HG03175 (cell line): ENCODE results near the gene POLR2L.

Experiments used
- ATAC-seq: cut with Tn5 transposase; IDR thresholded peaks from one replicate; pipeline ENCODE4 v1.9.1; 2021; ENCODE audit warnings: mild to moderate bottlenecking, moderate library complexity; ENCODE audit not compliant: unreplicated experiment

The POLR2L gene

DNA sequence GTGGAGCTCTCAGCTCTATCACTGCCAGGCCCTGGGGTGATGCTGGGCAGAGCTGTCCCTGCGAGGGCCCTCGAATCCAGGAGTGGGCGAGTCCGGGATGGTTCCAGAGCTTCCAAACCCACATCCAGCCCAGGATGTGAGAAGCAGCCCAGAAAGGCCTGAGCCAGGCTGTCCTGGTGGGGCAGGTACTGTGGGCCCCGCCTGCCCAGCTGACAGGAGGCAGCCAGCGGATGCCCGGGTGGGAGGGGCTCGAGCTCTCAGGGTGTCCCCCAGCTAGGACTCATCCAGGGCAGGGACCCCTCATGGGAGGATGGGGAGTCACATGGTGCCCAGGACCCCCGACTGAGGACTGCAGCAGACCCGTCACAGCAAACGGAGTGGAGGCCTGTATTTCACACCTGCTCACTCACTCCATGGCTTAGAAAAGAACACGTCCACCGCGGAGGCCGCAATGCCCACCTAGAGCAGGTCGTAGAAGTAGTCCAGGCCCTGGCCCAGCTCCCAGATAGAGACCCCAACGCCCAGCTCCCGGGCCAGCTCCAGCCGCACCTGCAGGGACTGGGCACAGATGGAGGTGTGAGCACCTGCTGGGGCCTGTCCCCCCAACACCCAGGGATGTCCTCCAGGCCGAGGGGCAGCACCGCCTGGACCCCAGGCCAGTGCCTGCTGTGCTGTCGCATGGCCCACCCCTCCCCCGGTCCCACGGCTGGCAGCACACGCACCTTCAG, 27.2 kb upstream of the POLR2L start:
- no peak for ATAC-seq

GRCh38 chr11:868802-869201, 26.5 kb upstream of the POLR2L start:
- ATAC-seq = no peak

DNA sequence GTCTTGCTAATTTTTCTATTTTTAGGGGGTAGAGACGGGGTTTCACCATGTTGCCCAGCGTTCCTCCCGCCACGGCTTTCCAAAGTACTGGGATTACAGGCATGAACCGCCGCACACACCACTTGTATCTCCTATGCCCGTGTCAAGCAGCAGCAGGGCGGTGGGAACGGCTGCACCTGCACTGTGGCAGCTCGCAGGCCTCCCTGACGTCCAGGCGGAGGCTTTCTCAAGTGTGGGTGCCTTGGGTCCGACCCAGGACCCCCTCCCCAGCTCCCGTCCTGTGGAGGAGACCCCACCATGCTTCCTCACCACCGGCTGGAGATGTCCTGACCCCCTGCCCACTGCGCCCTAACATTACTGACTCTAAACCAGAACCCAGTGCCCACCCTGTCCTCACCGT, 26.1 kb upstream of the POLR2L start:
- no peak for ATAC-seq

DNA sequence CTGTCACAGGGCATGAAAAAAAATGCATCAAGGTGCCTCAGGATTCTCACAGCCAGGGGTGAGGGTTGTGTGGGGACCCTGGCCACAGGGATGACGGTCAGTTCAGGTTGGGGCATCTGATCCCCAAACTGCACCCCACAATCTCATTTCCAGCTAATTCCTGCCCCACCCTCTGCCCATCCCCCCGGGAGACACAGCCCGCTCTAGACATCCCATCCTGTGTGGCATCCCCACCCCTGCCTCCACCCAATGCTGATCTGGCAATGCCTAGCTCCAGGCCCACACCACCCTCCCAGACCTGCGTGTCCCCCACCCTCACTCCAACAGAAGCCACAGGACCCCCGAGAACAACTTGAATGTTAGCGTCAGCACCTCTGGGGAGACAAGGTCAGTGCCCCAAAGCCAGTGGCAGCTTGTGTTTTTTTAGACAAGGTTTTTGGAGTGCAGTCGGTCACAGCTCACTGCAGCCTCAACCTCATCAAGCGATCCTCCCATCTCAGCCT, 25.6 kb upstream of the POLR2L start:
- no peak for ATAC-seq

DNA sequence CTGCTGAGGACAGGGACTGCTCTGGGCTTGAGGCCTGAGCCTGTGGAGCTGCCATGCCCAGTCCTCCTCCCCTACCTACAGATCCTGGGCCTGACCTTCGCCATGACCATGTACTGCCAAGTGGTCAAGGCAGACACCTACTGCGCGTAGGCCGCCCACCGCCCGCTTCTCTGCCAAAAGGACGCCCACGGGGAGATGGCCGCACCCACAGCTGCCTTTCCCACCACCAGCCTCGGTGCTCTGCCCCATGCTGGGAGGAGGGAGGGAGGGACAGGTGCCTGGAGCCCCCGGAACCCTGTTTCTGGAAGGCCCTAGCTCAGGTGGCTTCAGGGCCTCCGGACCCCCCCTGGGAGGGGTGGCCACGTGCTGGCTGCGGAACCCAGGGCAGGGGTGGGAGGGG, 24.2 kb upstream of the POLR2L start:
- ATAC-seq = no peak

DNA sequence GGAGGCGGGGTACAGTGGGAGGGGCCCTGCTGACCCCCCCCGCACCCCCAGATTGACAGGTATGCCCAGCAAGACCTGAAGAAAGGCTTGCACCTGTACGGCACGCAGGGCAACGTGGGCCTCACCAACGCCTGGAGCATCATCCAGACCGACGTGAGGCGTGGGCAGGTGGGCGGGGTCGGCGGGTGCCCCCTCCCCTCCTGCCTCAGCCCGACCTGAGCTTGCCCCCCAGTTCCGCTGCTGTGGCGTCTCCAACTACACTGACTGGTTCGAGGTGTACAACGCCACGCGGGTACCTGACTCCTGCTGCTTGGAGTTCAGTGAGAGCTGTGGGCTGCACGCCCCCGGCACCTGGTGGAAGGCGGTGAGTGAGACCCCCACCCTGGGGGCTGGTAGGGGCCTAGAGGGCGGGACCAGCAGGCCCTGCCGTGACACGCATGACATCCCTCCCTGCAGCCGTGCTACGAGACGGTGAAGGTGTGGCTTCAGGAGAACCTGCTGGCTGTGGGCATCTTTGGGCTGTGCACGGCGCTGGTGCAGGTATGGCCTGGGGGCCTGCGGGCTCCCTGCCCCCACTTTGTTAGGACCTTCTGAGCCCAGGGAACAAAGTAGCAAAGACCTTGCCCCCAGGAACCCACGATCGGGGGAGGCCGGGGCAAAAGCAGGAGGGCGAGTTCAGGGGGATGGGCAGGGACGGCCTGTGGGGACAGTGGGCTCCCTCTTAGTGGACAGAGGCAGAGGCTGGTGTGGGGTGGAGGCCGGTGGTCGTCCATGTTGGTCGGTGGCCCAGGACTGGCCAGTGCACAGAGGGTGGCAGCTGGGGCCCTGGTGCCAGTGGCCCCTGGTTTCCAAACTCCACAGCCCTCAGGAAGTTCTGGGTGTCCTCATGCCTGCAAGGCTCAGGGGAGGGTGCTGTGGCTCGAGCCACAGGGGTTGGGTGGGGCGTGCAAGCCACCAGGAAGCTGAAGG, 23.4 kb upstream of the POLR2L start:
- ATAC-seq = no peak

GRCh38 chr11:864898-865297, 22.6 kb upstream of the POLR2L start:
- ATAC-seq = no peak

DNA sequence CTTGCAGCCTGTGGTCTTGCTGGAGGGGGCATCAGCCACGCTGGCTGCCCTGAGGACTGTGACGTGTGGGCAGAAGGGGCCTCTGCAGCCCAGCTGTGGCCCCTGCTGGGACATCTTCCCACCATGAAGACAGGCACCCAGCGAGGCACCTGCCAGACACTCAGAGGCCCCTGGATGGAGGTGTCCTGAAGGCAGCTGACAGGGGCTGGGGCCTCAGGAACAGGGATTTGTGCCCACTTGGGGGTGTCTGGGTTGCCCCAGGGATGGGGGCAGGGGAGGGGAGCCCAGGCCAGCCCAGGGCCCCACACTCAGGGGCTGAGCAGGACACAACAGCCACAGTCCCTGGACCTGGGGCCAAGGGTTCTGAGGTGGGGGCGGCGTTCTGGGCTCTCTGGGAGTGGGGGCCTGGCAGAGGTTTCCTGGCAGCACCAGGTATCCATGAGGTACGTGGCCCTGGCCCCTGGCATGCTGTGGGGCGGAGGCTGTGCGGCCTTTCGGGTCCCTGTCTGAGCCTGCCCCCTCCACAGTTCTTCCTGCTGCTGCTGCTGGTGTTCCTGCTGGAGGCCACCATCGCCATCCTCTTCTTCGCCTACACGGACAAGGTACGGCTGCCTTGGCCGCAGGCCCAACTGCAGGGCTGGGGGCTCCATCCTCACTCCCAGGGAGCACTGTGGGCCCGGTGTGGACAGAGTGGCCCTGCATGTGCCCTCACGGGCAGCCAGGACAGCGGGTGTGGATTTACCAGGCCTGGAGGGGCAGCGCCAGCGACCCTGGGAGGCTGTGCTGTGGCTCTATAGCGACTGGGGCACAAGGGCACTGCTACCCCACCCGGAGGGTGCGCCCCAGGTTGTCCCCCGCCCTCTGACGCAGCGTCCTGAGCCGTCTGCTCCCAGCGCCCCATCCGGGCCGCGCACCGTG, 21.8 kb upstream of the POLR2L start:
- ATAC-seq = no peak

- no peak for ATAC-seq
These were observed 20.9 kb upstream of the POLR2L start for GRCh38 chr11:863023-863909.

GRCh38 chr11:862696-863022, 20.3 kb upstream of the POLR2L start:
- no peak for ATAC-seq

DNA sequence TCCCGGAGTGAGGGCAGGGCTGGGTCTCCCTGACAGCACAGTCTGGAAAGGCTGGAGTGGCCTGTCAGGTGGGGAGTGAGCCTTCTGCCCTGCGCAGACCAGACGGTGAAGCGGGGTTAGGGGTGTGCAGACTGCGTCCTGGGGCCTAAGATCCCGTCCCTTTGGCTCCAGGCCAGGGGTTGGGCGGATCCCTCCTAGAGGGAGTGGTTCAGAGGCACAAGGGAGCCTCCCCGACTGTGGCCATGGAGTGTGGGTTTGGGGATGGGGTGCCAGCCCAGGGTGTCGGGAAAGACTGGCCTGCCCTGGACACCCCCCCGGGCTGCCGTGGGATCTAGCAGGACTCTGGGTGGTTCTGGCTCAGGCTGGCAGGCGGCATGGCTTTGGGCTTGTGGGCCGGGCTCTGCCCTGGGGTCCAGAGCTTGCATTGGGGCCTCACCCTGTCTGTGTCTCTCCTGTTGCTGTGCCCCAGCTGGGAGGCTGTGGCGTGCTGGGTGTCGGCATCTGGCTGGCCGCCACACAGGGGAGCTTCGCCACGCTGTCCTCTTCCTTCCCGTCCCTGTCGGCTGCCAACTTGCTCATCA, 19.8 kb upstream of the POLR2L start:
- ATAC-seq = no peak

DNA sequence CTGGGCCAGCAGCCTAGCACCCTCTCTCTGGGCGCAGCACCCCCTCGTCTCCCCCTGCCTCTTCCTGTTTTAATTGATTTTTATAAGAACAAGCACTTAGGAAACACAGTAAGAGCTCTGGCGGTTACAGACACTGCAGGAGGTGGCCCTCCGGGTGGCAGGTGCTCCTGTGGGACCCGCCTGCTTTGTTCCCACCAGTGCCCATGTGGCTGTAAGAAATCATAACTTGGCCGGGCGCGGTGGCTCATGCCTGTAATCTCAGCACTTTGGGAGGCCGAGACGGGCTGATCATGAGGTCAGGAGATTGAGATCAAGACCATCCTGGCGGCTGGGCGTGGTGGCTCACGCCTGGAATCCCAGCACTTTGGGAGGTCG, 18.8 kb upstream of the POLR2L start:
- ATAC-seq = no peak

DNA sequence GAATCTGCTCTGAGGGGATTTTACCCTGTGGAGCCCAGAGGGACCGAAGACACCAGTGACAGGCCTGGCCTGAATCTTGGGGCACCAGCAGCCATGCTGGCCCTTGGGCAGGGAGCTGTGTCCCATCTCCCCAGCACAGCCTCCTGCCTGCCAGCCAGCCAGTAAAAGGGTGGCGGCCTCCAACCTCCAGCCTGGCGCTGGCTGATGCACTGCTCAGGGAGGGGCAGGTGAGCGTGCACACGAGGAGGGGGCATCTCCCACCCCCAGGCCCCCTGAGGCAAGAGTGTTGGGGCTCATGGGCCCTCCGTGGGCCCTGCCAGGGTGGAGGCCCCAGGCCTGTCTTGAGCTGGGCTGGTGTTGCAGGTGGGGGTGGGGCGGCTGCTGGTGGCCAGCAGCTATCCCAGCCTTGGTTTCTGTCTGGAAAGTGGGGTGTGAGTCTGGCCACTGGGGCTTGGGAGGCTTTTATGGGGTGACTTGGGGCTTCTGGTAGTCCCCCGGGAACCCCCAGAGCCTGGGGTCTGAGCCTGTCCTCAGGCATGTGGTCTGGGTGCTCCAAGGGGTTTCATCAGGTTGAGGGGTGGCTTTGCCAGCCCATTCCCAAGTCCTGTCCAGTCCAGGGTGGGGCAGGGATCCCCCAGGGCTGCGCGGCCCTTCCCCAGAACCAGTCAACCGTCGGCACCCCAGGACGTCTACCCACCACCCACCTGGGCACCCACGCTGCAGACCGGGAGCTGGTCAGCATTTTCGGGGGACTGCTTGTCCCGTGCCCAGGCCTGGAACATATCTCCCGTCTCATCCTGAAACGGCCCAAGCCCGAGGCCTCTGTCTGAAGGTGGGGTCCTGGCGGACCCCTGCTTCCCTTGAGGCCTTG, 18.1 kb upstream of the POLR2L start:
- ATAC-seq = no peak

- ATAC-seq = no peak
These were observed 17.2 kb upstream of the POLR2L start for GRCh38 chr11:859394-860131.

GRCh38 chr11:858762-859339, 16.5 kb upstream of the POLR2L start:
- no peak for ATAC-seq

GRCh38 chr11:858053-858761, 15.9 kb upstream of the POLR2L start:
- no peak for ATAC-seq

GRCh38 chr11:856397-856796, 14.1 kb upstream of the POLR2L start:
- no peak for ATAC-seq
